OCI-LY3 (cell line): ENCODE data around the gene MARCHF4.

Source experiments
- H2AFZ ChIP-seq: fragments of 200-600, 300-600 bp; shearing (Covaris generic); 2 replicates; pipeline ENCODE4 v1.6.0; 2014; ENCODE audit warnings: antibody characterized with exemption, low read depth, low read length
- H3K27ac ChIP-seq: fragments of 200-600, 300-600 bp; sonication (generic); 2 replicates; pipeline ENCODE4 v1.5.1; 2014; ENCODE audit warnings: mild to moderate bottlenecking, low read length, moderate library complexity, mixed read lengths
- H3K27me3 ChIP-seq: fragments of 200-600, 300-600 bp; sonication (generic); 2 replicates; pipeline ENCODE4 v1.6.1; 2014; ENCODE audit warnings: low read depth, low read length, mixed read lengths
- H3K36me3 ChIP-seq: fragments of 200-600, 300-600 bp; sonication (generic); replicated peaks from 2 replicates; pipeline ENCODE3; 2014; ENCODE audit warnings: low read depth, low read length, mixed read lengths
- H3K4me1 ChIP-seq: fragments of 300-600, 200-600 bp; sonication (generic); 2 replicates; pipeline ENCODE4 v1.6.1; 2014; ENCODE audit warnings: low read length, mixed read lengths
- H3K4me2 ChIP-seq: fragments of 200-600, 300-600 bp; sonication (generic); 2 replicates; pipeline ENCODE4 v1.6.1; 2014; ENCODE audit warnings: low read length, mixed read lengths
- H3K4me3 ChIP-seq: fragments of 300-600, 200-600 bp; sonication (generic); 2 replicates; pipeline ENCODE4 v1.5.1; 2014; ENCODE audit warnings: antibody characterized with exemption, mild to moderate bottlenecking, low read length, moderate library complexity
- H3K79me2 ChIP-seq: fragments of 300-600, 200-600 bp; shearing (Covaris generic); 2 replicates; pipeline ENCODE4 v1.6.1; 2014; ENCODE audit warnings: mild to moderate bottlenecking, low read length, mixed read lengths
- H3K9ac ChIP-seq: fragments of 300-600, 200-600 bp; shearing (Covaris generic); 2 replicates; pipeline ENCODE4 v1.6.0; 2014; ENCODE audit warnings: mild to moderate bottlenecking, low read length, moderate library complexity
- H3K9me3 ChIP-seq: fragments of 200-600, 300-600 bp; shearing (Covaris generic); 2 replicates; pipeline ENCODE4 v1.6.1; 2014; ENCODE audit warnings: low read length, mixed read lengths; ENCODE audit not compliant: insufficient read depth
- H4K20me1 ChIP-seq: fragments of 200-600, 300-600 bp; sonication (generic); 2 replicates; pipeline ENCODE4 v1.6.1; 2016; ENCODE audit warnings: low read length, mixed read lengths; ENCODE audit not compliant: insufficient read depth
- CTCF ChIP-seq: fragments of 200-600, 300-600 bp; sonication (generic); IDR thresholded peaks from 2 replicates; pipeline ENCODE4 v1.5.1; 2014; ENCODE audit warnings: antibody characterized with exemption, low read length, low read depth
- EZH2phosphoT487 ChIP-seq: fragments of 200-600 bp; shearing (Covaris generic); IDR thresholded peaks from 2 replicates; pipeline ENCODE4 v1.6.1; 2018; ENCODE audit warnings: antibody characterized with exemption, mixed run types, low read depth

The MARCHF4 gene

DNA sequence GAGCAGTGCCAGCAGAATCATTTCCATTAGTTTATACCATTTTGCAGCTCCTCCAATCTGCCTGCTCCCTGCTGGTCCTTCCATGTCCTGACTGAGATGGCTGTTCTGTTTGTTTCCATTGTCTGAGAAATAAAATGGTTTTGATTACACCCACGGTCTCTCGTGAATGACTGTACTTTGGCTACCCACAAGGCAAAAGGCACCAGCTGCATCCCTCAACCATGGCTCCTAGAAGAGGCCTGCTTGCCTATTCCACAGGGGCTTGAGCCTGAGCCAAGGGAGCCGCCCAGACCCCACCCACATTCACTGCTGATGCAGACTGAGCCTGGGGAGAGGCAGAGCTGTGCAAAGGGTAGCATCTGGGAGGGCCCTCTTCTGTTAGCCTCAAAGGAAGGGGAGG lies 31.2 kb downstream of the MARCHF4 start:
- TF ChIP-seq CTCF, result no peak
- no peak for TF ChIP-seq EZH2phosphoT487
- no peak overlapping the region for H3K9ac ChIP-seq
- H3K27me3 ChIP-seq, result no peaks in the 10 kb centered on the region
- H3K27ac ChIP-seq, result no peak overlapping the region
- no peaks in the 10 kb centered on the region for H3K9me3 ChIP-seq
- H2AFZ ChIP-seq, result no peak overlapping the region
- H3K36me3 ChIP-seq, result no peaks in the 10 kb centered on the region
- H3K4me2 ChIP-seq, result no peak overlapping the region
- peaks cover 3% of the 10 kb centered on the region; the same call in 1 of the 2 replicates for H3K4me1 ChIP-seq
- H4K20me1 ChIP-seq, result no peaks in the 10 kb centered on the region
- H3K4me3 ChIP-seq, result no peak overlapping the region
- no peaks in the 10 kb centered on the region for H3K79me2 ChIP-seq

DNA sequence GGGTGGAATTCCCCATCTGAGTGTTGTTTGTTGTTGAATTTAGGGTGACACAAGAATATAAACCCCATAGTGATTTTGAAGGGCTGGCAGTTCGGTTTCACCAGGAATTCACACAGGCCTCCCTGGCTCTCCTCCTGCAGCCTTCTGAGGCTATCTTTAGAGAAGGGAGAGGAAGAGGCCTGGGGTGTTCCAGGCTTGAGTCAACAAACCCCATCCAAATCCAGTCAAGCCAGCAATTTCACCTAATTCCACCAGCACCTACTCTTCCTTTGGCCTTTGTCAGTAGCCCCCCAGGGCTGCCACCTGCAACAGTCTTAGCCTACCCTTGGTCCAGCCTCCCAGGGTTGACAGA lies 32.0 kb downstream of the MARCHF4 start:
- no peak overlapping the region for H3K4me2 ChIP-seq
- H3K27me3 ChIP-seq, result no peaks in the 10 kb centered on the region
- no peak overlapping the region for H3K4me3 ChIP-seq
- no peaks in the 10 kb centered on the region for H3K9me3 ChIP-seq
- no peak overlapping the region for H3K27ac ChIP-seq
- H2AFZ ChIP-seq, result no peak overlapping the region
- no peaks in the 10 kb centered on the region for H3K36me3 ChIP-seq
- no peak for TF ChIP-seq CTCF
- TF ChIP-seq EZH2phosphoT487, result no peak
- H3K9ac ChIP-seq, result no peak overlapping the region
- no peaks in the 10 kb centered on the region for H3K4me1 ChIP-seq
- no peaks in the 10 kb centered on the region for H4K20me1 ChIP-seq
- no peaks in the 10 kb centered on the region for H3K79me2 ChIP-seq

GRCh38 chr2:216339456-216340279 lies 32.6 kb downstream of the MARCHF4 start:
- Histone ChIP-seq H3K27me3 (no peaks in the 10 kb centered on the region), H4K20me1 (no peaks in the 10 kb centered on the region), H3K79me2 (no peaks in the 10 kb centered on the region), H2AFZ (no peak overlapping the region), H3K4me3 (no peak overlapping the region), H3K4me2 (no peak overlapping the region), H3K36me3 (no peaks in the 10 kb centered on the region), H3K9me3 (no peaks in the 10 kb centered on the region), H3K4me1 (no peaks in the 10 kb centered on the region), H3K9ac (no peak overlapping the region), H3K27ac (no peak overlapping the region)
- TF ChIP-seq CTCF (no peak), EZH2phosphoT487 (no peak)

- 0 out of 2 replicates have a peak, but pooled peaks cover 1% of the 10 kb centered on the region for H3K27me3 ChIP-seq
- no peak overlapping the region for H3K4me2 ChIP-seq
- TF ChIP-seq EZH2phosphoT487, result no peak
- TF ChIP-seq CTCF, result no peak
- H2AFZ ChIP-seq, result no peak overlapping the region
- no peaks in the 10 kb centered on the region for H3K36me3 ChIP-seq
- H3K4me1 ChIP-seq, result no peaks in the 10 kb centered on the region
- no peaks in the 10 kb centered on the region for H3K79me2 ChIP-seq
- no peaks in the 10 kb centered on the region for H4K20me1 ChIP-seq
- no peak overlapping the region for H3K9ac ChIP-seq
- H3K4me3 ChIP-seq, result no peak overlapping the region
- H3K9me3 ChIP-seq, result no peaks in the 10 kb centered on the region
- no peak overlapping the region for H3K27ac ChIP-seq
Observed at GRCh38 chr2:216335252-216335651, 37.0 kb downstream of the MARCHF4 start.
